Sigmoid colon (tissue), 4 donors: ENCODE measurements around the gene TRIM66.

ENCODE experiments used
- CTCF ChIP-seq, 4 experiments: fragments of 450-650 bp in 3 of 4; fragments of 200-600 bp in 1 of 4; IDR thresholded peaks; one replicate each; pipeline ENCODE4 v1.5.1; 2016 to 2019; ENCODE audit warnings: antibody characterized with exemption in 4 of 4, mild to moderate bottlenecking in 3 of 4, moderate library complexity in 2 of 4
- EP300 ChIP-seq, 4 donors: sonication (generic); formaldehyde crosslinking; IDR thresholded peaks; one replicate each; pipeline ENCODE4 v1.6.1; 2017; ENCODE audit warnings: antibody characterized with exemption in 4 of 4
- POLR2A ChIP-seq, 2 donors: fragments of 450-650 bp; IDR thresholded peaks; one replicate each; pipeline ENCODE4 v1.6.1; 2016; ENCODE audit warnings: antibody characterized with exemption in 2 of 2, mild to moderate bottlenecking in 2 of 2, moderate library complexity in 2 of 2

GRCh38 chr11:8598506-8598905 lies 84.0 kb downstream of the TRIM66 start:
- TF ChIP-seq CTCF (IDR thresholded peaks at IDR 0.05): no peak
- no peak for TF ChIP-seq EP300 (IDR thresholded peaks at IDR 0.05)
- no peak for TF ChIP-seq POLR2A (IDR thresholded peaks at IDR 0.05)
